Endothelial cell of umbilical vein (primary cell): ENCODE results near the gene HSPA9. TPM values are rescaled to one million over a fixed set of nuclear protein-coding genes. Genes with fewer than 3 reads are reported as not detected.

Source experiments
- BruUV-seq: library from RNA; stranded (reverse); fragments of 400-500 nt; replicated peaks from 2 replicates; lab custom pipeline; 2021; lab: Mats Ljungman, UMichigan
- CTCF ChIA-PET: fragments of 300-600, 350-600 bp; sonication (Branson Sonifier 250); formaldehyde crosslinking; loops from one replicate; lab custom pipeline; 2021; ENCODE audit warnings: antibody characterized with exemption, inconsistent platforms; lab: Charles Lee
- POLR2A ChIA-PET: fragments of 300-600, 350-600 bp; sonication (Branson Sonifier 250); formaldehyde crosslinking; loops from one replicate; lab custom pipeline; 2021; ENCODE audit warnings: antibody characterized with exemption, inconsistent platforms; lab: Charles Lee
- DNase-seq: peaks from one replicate; pipeline ENCODE4 v3.0.0-alpha.2; 2011; ENCODE audit warnings: low read depth, low spot score
- FAIRE-seq: peaks from 2 replicates; lab custom pipeline; 2011; peaks lifted over from hg19 to GRCh38; lab: Jason Lieb, UNC
- H2AFZ ChIP-seq: 2 replicates; pipeline ENCODE4 v1.6.0; 2012; ENCODE audit warnings: low read depth, low read length, control low read depth, inconsistent platforms
- H3K27ac ChIP-seq: 2 replicates; pipeline ENCODE4 v1.5.1; 2011; ENCODE audit warnings: low read depth, mild to moderate bottlenecking, control low read depth, low read length, moderate library complexity; ENCODE audit not compliant: insufficient read depth
- H3K27me3 ChIP-seq, 2 experiments: 2 replicates each; pipeline versions ENCODE4 v1.6.0 to v1.6.1; 2011; ENCODE audit warnings: low read length in 2 of 2, mixed read lengths in 1 of 2; ENCODE audit not compliant: control insufficient read depth in 2 of 2, insufficient read depth in 2 of 2
- H3K36me3 ChIP-seq, 2 experiments: 2 replicates in 1 of 2; 3 replicates in 1 of 2; pipeline ENCODE4 v1.5.1; 2011; ENCODE audit warnings: low read length in 2 of 2, mild to moderate bottlenecking in 1 of 2, moderate library complexity in 1 of 2; ENCODE audit not compliant: control insufficient read depth in 2 of 2, insufficient read depth in 2 of 2; ENCODE audit errors: extremely low read depth in 1 of 2
- H3K4me1 ChIP-seq: 3 replicates; pipeline ENCODE4 v1.5.1; 2011; ENCODE audit warnings: mild to moderate bottlenecking, low read length; ENCODE audit not compliant: control insufficient read depth, insufficient read depth; ENCODE audit errors: extremely low read depth
- H3K4me2 ChIP-seq: 2 replicates; pipeline ENCODE4 v1.6.1; 2011; ENCODE audit warnings: low read length, control low read depth, mixed read lengths; ENCODE audit not compliant: insufficient read depth
- H3K4me3 ChIP-seq, 3 experiments: fragments of 200-600 bp in 1 of 3; sonication (generic), shearing (Covaris generic) in 1 of 3; replicated peaks in 1 of 3; 2 replicates each; pipeline ENCODE4 v1.5.1; 2011 to 2016; ENCODE audit warnings: control low read depth in 3 of 3, low read length in 3 of 3, mild to moderate bottlenecking in 2 of 3, inconsistent platforms in 1 of 3, low read depth in 1 of 3, moderate library complexity in 1 of 3; ENCODE audit not compliant: insufficient read depth in 1 of 3
- H3K79me2 ChIP-seq: 2 replicates; pipeline ENCODE4 v1.6.0; 2012; ENCODE audit warnings: low read length, inconsistent platforms; ENCODE audit not compliant: control insufficient read depth, insufficient read depth
- H3K9ac ChIP-seq: replicated peaks from 2 replicates; pipeline ENCODE3; 2011; ENCODE audit warnings: low read length, control low read depth; ENCODE audit not compliant: insufficient read depth; ENCODE audit errors: extremely low read depth
- H3K9me1 ChIP-seq: replicated peaks from 3 replicates; pipeline ENCODE4 v1.6.0; 2011; ENCODE audit warnings: mild to moderate bottlenecking, low read length; ENCODE audit not compliant: control insufficient read depth, insufficient read depth; ENCODE audit errors: extremely low read depth
- H3K9me3 ChIP-seq: replicated peaks from 2 replicates; pipeline ENCODE4 v1.5.1; 2012; ENCODE audit warnings: low read length, inconsistent platforms; ENCODE audit not compliant: control insufficient read depth, insufficient read depth
- H4K20me1 ChIP-seq: replicated peaks from 2 replicates; pipeline ENCODE3; 2011; ENCODE audit warnings: mild to moderate bottlenecking, low read length; ENCODE audit not compliant: control insufficient read depth, insufficient read depth; ENCODE audit errors: extremely low read depth
- EZH2 ChIP-seq: IDR thresholded peaks from 2 replicates; pipeline ENCODE4 v1.6.1; 2012; ENCODE audit warnings: borderline replicate concordance, low read depth, mild to moderate bottlenecking, moderate library complexity, low read length, inconsistent platforms; ENCODE audit not compliant: severe bottlenecking
- FOS ChIP-seq: IDR thresholded peaks from 2 replicates; pipeline ENCODE4 v1.6.1; 2011; ENCODE audit warnings: mild to moderate bottlenecking, low read length, moderate library complexity, borderline replicate concordance; ENCODE audit not compliant: insufficient read depth
- GATA2 ChIP-seq: IDR thresholded peaks from 2 replicates; pipeline ENCODE4 v1.7.0; 2011; ENCODE audit warnings: low read depth, mild to moderate bottlenecking, moderate library complexity, mixed read lengths, low read length; ENCODE audit not compliant: insufficient read length, insufficient read depth
- JUN ChIP-seq: IDR thresholded peaks from 2 replicates; pipeline ENCODE4 v1.6.1; 2011; ENCODE audit warnings: borderline replicate concordance, low read depth; ENCODE audit not compliant: insufficient read length, insufficient read depth
- MYC ChIP-seq: IDR thresholded peaks from one replicate; pipeline ENCODE4 v1.6.1; 2011; ENCODE audit warnings: mild to moderate bottlenecking, low read depth, low read length
- POLR2A ChIP-seq: IDR thresholded peaks from 2 replicates; pipeline ENCODE4 v1.6.1; 2012; ENCODE audit warnings: low read depth, mild to moderate bottlenecking, control low read depth, low read length
- POLR2AphosphoS5 ChIP-seq: IDR thresholded peaks from 2 replicates; pipeline ENCODE4 v1.6.1; 2012; ENCODE audit warnings: low read depth, mild to moderate bottlenecking, control low read depth, low read length, moderate library complexity; ENCODE audit not compliant: insufficient read depth
- dilution Hi-C: fragments of 300-500 bp; cut with MboI; formaldehyde crosslinking; loops from one replicate; pipeline ENCODE4 v1.15.0; 2019; ENCODE audit warnings: low sequenced_read_pairs; ENCODE audit not compliant: extremely low pct_ligation_motif_present
- intact Hi-C: fragments of 100-400 bp; cut with micrococcal nuclease; formaldehyde crosslinking; loops from one replicate; pipeline ENCODE4 v1.10.0; 2022
- polyA plus RNA-seq, 4 experiments: library from polyadenylated mRNA; depleted of rRNA in 3 of 4; stranded (reverse) in 3 of 4; unstranded in 1 of 4; fragments of >200 nt; gene quantifications; 2 replicates each; pipeline versions ENCODE4 v1.2.1 to v1.2.3, GENCODE V29; 2011 to 2012; ENCODE audit warnings: missing spikeins in 1 of 4
- total RNA-seq: library from RNA; stranded (reverse); gene quantifications from 2 replicates; pipeline ENCODE4 v1.2.3, GENCODE V29; 2021
- TF ChIP-seq, protein P1 (sequence below): IDR thresholded peaks from 2 replicates; pipeline ENCODE4 v1.6.1; 2011; ENCODE audit not compliant: insufficient read depth, insufficient read length
- TF ChIP-seq, protein P2 (sequence below), 2 donors: IDR thresholded peaks; 1 replicate in 1 of 2; 2 replicates in 1 of 2; pipeline ENCODE4 v1.5.1; 2011; ENCODE audit warnings: low read length in 2 of 2, mild to moderate bottlenecking in 2 of 2, moderate library complexity in 2 of 2, control low read depth in 1 of 2, inconsistent platforms in 1 of 2, low read depth in 1 of 2; ENCODE audit not compliant: insufficient read depth in 1 of 2; ENCODE audit errors: extremely low read depth in 1 of 2

HSPA9 gene
- total and polyA plus RNA-seq, 2 donors (not counting 3 experiments of a cell fraction or from before 2014, with no cell fraction given), result 99.6 to 192 TPM

DNA sequence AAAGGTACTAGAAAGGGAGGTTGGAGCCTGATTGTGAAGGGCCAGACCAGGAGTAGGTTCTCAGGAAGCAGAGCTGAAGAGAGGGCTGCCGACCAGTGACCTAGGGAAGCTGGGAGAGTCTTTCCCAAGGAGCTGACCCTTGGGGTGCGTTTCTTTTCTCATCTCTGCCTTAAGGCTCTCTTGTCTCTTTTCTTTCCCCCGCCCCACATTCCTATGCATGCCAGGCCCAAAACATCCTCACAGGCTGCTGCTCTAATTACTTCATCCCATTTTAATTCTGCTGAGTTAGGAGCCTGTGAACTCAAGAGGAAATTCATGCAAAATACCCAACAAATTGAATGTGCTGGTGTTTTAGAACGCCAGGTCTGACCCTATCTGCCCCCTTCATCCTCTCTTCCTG lies 46.9 kb upstream of the HSPA9 start:
- DNase-seq (no peak), FAIRE-seq (no peak)
- dilution Hi-C loops (no loop called here), intact Hi-C loops (no loop called here)
- no peak overlapping the region for H2AFZ ChIP-seq
- H3K27ac ChIP-seq, result no peak overlapping the region
- H3K9me1 ChIP-seq, result no peaks in the 10 kb centered on the region
- ChIA-PET CTCF (interaction anchor here (1.0 to 1.8 kb wide), 2 partner anchors 11 to 12 kb away, joined by 3 to 5 read pairs; no protein-coding TSS in a partner anchor), POLR2A (no interaction called here)
- no peaks in the 10 kb centered on the region for H4K20me1 ChIP-seq
- peaks cover 0 to 8% of the 10 kb centered on the region in 2 experiments for H3K27me3 ChIP-seq
- no peak overlapping the region for H3K9ac ChIP-seq
- no TSS peak for BruUV-seq
- no peaks in the 10 kb centered on the region for H3K36me3 ChIP-seq
- H3K4me1 ChIP-seq, result no peaks in the 10 kb centered on the region
- H3K4me2 ChIP-seq, result no peak overlapping the region
- no peak overlapping the region for H3K4me3 ChIP-seq
- TF ChIP-seq, protein P1, sequence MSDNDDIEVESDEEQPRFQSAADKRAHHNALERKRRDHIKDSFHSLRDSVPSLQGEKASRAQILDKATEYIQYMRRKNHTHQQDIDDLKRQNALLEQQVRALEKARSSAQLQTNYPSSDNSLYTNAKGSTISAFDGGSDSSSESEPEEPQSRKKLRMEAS, result no peak
- TF ChIP-seq MYC (no peak), JUN (no peak), POLR2A (no peak)
- no peaks in the 10 kb centered on the region for H3K79me2 ChIP-seq
- no peaks in the 10 kb centered on the region for H3K9me3 ChIP-seq

DNA sequence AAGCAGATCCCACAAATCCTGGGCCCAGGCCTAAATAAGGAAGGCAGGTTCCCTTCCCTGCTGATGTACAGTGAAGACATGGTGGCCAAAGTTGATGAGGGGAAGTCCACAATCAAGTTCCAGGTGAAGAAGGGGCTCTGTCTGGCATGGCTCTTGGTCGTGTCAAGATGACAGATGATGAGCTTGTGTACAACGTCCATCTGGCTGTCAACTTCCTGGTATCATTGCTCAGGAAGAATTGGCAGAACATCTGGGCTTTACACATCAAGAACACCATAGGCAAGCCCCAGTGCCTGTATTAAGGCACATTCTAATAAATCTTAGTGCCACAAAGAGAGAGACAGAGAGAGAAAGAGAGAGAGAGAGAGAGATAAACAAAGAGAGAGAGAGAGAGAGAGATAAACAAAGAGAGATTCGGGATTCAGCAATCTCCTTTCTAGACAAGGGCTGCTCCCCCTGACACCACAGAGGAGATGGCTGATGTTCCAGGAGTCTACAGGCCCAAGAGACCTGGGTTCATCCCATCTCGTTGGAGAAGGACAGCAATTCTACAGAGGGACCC lies 45.5 kb upstream of the HSPA9 start:
- ChIA-PET POLR2A (no interaction called here), CTCF (no interaction called here)
- dilution Hi-C loops, result no loop called here
- no peaks in the 10 kb centered on the region for H3K36me3 ChIP-seq
- no peak overlapping the region for H3K9ac ChIP-seq
- H3K4me2 ChIP-seq, result no peak overlapping the region
- H3K27me3 ChIP-seq, result peaks cover 5 to 11% of the 10 kb centered on the region in 2 experiments
- H4K20me1 ChIP-seq, result no peaks in the 10 kb centered on the region
- BruUV-seq, result no TSS peak
- DNase-seq, result no peak
- H3K9me3 ChIP-seq, result no peaks in the 10 kb centered on the region
- no peak overlapping the region for H3K27ac ChIP-seq
- H2AFZ ChIP-seq, result no peak overlapping the region
- TF ChIP-seq, protein P1, result no peak
- TF ChIP-seq FOS (no peak), POLR2AphosphoS5 (no peak), POLR2A (no peak), GATA2 (no peak), EZH2 (no peak), JUN (no peak), MYC (no peak)
- TF ChIP-seq, protein P2, sequence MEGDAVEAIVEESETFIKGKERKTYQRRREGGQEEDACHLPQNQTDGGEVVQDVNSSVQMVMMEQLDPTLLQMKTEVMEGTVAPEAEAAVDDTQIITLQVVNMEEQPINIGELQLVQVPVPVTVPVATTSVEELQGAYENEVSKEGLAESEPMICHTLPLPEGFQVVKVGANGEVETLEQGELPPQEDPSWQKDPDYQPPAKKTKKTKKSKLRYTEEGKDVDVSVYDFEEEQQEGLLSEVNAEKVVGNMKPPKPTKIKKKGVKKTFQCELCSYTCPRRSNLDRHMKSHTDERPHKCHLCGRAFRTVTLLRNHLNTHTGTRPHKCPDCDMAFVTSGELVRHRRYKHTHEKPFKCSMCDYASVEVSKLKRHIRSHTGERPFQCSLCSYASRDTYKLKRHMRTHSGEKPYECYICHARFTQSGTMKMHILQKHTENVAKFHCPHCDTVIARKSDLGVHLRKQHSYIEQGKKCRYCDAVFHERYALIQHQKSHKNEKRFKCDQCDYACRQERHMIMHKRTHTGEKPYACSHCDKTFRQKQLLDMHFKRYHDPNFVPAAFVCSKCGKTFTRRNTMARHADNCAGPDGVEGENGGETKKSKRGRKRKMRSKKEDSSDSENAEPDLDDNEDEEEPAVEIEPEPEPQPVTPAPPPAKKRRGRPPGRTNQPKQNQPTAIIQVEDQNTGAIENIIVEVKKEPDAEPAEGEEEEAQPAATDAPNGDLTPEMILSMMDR (IDR thresholded peaks at IDR 0.05; ENCODE audit: extremely low read depth in 1 of 2, insufficient read depth in 1 of 2, low read depth in 1 of 2, low read length in 2 of 2), result no peak
- FAIRE-seq, result no peak
- no peak overlapping the region for H3K4me3 ChIP-seq
- no peaks in the 10 kb centered on the region for H3K9me1 ChIP-seq
- no peaks in the 10 kb centered on the region for H3K4me1 ChIP-seq
- no peaks in the 10 kb centered on the region for H3K79me2 ChIP-seq
- intact Hi-C loops, result no loop called here
